GM19467 (cell line): ENCODE data around the gene ARAP2.

ENCODE experiments used
- ATAC-seq: cut with Tn5 transposase; IDR thresholded peaks from one replicate; pipeline ENCODE4 v1.9.1; 2021; ENCODE audit warnings: mild to moderate bottlenecking, moderate library complexity; ENCODE audit not compliant: unreplicated experiment

ARAP2 gene

DNA sequence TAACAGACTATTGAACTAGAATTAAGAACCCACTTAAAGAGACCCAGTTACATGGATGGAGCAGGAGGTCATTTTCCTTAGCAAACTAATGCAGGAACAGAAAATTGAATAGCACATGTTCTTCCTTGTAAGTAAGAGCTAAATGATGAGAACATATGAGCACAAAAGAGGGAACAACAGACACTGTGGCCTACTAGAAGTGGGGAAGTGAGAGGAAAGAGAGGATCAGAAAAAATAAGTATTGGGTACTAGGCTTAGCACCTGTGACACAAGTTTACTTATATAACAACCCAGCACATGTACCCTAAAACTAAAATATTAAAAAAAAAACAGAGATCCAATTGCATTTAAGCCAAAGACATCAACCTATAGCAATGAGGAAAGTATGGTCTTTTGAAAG, 26.2 kb downstream of the ARAP2 start:
- no peak for ATAC-seq

DNA sequence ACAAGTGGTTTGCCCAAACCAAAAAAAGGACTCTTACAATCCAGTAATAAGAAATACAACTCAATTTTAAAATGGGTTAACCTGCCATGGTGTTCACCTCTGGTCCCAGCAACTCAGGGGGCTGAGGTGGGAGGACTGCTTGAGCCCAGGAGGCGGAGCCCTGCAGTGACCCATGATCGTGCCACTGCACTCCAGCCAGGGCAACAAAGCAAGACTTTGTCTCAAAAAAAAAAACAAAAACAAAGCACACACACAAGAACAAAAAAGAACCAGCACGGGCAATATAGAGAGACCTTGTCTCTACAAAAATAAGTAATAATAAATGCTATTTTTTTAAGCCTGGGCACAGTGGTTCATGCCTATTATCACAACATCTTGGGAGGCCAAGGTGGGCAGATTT, 28.7 kb downstream of the ARAP2 start:
- no peak for ATAC-seq

DNA sequence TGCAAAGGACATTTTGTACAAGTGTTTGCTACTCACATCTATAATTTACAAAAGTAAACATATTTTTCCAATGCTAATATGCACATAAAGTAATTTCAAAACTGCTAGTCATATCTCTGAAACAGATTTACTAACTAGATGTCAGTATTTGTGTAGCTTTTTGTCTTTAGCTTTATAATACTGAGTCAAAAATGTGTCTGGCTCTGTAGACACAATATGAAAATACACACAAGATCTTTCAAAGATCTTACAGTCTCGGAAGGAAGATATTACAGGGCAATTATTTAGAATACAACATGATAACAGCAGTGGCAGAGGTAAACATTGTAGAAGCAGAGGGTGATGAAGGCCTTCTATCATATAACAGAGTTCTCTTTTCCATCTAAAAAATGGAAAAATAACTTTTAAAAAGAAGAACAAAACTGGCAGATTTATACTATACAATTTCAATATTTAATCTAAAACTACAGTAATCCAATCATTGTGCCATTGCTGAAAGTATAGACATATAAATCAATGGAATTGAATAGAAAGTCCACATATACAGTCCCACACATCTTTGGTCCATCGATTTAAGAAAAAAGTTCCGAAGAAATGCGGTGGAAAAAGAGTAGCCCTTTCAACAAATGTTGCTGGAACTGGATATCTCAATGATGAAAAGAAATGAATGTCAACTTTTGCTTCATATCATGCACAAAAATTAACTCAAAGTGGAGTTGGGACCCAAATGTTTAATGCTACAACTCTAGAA, 29.4 kb downstream of the ARAP2 start:
- no peak for ATAC-seq

DNA sequence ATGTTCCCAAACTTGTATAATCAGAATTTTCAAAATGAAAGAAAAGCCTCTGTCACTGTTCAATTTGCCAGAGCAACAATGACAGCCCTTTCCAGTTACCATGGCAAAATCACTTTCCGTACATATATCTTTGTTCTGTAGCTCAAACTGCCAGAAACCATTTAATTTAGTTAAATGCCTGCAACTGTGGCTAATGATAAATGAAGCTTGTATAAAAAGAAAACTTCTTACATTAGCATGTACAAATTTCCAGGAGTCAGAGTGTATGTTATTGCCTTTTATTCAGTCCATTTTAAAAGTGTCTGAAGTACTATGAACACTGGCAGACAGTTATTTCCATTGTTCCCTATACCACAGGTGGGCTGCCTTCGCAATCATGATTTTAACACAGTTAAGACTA, 30.3 kb downstream of the ARAP2 start:
- no peak for ATAC-seq

DNA sequence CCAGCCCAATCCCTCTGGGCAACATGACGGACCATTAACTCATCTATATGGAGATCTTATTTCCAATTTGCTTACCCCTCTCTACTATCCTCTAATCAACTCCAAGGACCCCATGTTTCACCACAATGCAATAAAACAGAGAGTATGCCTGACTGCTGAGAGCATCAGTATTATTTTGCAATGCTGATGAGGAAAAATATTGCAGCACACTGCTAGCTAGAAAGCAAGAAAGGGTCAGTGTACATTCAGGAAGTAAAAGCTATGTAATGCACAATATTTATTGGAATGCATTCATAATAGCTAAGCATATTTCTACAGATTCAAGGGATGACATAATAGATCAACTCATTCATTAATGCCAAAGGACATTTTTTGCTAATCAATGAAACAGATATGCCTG, 33.2 kb downstream of the ARAP2 start:
- no peak for ATAC-seq

DNA sequence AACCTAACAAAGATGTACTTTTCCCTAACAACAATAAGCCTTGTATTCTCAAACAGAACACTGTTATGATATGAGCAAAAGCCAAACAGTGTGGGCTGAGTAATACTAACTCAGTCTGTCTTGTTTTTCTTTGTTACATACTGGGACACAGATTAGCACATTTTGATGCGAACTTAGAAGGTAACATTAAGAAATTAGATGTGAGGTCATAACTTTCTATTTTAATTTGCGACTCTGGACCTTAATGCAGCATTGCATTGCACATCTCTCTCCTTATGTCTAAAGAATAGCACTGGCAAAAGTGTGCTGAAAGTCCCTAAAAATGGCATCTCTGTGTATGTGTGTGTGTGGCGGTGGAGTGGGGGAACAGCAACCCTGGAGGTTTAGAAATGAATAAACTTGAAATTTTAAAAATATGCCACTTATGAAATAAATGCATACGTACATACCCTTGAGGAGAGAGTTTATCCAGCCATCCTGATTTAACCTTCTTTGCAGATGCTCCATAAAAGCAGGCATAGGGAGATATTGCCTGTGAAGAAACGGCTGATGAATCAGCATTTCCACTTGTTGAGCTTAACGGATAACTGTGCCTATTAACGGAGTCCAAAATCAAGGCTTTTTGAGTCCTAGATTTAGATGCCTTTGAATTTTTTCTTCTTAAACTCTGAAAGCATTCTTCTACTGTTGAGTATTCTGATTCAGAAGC, 34.2 kb downstream of the ARAP2 start:
- no peak for ATAC-seq

DNA sequence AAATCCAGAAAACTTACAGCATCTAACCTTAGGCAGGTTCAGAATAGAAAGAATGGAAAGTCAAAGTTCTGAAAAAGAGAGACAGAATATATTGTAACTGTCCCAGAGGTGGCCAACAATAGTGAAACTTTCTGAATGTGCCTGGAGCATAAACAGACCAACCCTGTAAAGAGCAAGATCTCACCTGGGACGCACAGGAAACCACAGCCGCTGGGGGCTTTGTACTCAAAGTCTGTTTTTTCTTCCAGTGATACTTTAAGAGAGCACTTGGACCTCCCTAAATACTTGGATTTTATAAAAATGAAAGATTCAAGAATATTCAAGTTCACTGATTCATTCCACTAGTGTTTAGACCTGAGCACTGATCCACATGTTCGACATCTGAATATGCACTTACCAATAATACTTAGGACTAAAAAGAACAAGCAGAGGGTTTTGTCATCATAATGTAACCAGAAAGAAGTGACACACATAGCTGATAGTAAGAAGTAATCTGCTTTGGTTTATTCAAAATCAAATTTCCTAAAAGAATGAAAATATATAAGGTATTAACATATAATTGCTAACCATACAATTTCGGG, 35.3 kb downstream of the ARAP2 start:
- ATAC-seq = peak; percentile 86

DNA sequence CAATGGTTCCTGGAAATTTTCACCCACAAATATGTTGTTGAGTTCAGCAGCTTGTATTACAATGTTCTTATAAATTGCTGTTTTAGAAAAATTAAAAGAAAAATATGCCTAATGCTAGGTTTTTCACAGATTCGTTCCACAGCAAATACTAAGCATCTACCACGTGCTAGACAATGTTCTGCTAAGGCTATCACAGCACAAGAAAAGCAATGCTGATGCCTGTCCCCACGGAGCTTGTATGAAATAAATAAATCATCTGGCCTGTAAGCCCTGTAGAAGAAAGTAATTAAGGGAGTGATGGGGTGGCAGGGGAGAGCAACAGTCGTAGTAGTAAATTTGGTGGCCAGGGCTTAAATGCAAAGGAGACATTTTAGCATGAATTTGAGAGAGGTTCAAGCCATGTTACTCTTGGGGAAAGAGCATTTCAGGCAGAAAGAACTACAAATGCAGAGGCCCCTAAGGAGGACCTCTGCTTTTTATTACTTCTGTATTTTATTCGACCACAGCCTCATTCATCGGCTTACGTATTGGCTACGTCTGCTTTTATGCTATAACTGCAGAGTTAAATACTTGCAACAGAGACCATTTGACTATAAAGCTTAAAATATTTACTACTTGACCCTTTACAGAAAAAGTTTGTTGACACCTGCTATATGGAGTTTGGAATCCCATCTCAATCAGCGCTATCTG, 36.3 kb downstream of the ARAP2 start:
- ATAC-seq = no peak

DNA sequence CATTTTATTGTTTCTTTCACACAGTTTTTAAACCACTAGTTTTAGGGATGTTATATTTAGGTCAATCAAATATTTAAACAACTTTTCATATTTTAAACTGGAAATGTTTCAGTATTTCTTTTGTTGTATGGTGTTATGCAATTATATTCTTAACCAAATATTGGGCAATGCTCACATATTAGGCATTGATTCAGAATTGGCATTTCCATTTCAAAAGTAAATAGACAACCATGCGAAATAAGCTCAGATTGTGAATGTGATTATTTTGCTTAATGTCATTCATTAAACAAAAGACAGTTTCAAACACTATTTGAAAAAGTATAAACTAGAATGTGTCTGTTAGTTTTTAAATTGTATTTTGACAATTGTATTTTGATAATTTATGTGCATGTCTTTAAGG, 36.9 kb downstream of the ARAP2 start:
- ATAC-seq = no peak

DNA sequence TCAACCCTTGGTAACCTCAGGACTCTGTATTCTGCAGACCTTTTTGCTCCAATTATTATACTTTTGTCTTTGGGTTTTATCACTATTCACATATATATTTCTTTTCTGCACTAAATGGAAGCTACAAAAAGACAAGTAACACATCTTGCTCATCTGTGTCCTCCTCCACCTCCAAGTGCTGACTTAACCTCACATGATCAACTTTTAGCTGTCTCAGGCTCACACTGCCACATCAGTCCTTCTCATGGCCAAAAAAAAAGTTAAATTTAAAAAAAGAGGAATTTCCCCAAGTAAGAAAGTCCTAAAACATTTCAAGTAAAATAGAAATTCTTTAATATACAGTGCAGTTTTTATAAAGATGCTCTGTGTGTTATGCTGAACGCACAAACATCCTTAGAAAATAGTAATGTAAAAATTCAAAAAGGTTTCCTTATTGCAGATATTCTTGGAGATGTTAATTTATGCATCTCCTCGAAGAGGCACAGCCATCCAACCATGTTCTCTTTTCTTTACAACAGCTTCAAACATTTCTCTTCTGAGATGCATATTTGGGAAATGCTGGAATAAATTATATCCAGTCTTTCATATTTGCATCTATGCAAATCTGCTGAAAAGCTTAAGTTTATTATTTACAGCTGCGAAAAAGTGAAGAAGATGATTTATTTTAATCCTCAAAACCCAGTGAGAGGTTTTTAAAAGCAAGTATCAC, 37.6 kb downstream of the ARAP2 start:
- no peak for ATAC-seq

DNA sequence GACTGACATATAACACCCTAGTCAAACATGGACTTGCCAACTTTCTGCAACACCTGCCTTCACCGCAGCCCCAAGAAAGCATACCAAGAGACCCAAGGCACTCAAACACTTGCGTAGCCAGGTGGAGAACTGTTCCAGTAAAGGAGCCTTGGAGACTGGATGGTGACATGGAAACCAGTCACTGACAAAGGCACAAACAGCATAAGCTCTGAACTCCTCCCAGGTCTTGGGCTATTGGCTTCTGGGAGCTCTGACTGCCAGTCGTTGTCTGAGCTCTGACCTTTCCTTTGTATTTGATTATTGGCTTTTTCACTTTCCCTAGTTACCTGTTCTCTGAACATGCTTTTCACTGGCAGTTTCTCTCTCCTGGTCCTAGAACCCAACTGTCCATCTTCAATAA, 38.3 kb downstream of the ARAP2 start:
- no peak for ATAC-seq

DNA sequence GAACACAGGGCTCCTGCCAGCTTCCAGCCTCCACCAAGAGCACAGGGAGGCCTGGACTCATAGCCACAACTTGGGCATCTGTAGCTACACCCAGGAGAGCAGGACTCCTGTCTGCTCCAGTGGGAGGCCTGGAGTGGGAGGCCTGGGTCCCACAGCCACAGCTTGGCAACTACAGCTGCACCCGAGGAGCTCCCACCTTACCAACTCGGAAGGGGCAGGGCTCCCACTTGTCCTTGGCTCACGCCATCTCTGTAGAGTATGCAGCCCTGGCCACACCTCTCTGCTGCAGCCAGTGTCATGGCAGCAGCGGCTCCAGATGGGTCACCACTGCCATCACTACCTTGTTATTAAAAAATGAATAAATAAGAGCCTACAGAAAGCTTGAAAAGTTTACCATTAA, 45.5 kb downstream of the ARAP2 start:
- ATAC-seq = no peak

DNA sequence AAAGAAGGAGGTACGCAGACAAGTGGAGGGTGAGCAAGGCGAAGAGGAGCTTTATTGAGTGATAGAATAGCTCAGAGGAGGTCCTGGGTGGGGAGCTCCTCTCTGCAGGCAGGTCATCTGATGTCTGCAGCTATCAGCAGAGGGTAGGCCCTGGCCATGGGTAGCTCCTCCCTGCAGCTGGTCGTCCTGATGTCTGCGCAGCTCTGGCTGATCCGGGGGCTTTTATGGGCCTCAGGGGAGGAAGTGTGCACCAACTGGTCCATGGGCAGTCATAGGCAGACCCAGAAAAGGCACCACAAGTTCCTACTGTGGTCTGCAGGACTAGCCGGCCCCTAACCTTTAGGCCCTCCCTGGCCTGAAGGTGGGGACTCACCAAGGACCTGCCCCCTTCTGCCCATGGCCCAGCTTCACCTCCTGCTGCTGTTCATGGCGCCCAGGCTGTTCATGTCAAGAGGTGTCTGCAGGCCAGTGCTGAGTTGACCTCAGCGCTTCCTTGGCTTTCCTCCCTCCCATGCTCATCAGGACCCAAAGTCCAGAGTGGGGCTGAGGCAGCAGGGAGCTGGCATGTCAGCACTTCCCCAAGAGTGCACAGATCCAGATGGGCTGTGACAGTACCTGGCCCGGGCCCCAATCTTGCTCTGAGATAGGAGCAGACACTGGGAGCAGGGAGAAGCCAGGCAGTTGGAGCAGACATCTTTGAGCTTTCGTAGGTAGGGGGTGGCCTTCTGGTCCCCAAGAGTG, 46.1 kb downstream of the ARAP2 start:
- ATAC-seq = no peak

DNA sequence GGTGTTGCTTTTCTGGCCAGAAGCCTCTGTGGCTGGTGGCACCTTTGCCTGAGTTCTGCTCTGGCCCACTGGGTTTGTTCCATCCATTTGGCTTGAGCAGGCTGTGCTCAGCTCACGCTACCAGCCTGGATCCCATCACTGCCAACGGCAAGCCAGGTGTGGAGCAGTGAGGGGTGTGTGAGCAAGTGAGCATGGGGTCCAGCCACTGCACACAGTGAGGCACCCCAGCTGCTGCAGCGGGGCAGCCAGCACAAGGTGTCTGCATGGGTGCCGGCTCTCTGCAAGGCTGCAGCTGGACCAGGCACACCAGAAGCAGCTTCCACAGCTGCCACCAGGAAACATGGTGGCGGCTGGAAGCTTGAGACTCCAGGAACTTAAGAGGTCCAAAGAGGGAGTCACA, 46.8 kb downstream of the ARAP2 start:
- ATAC-seq = no peak

DNA sequence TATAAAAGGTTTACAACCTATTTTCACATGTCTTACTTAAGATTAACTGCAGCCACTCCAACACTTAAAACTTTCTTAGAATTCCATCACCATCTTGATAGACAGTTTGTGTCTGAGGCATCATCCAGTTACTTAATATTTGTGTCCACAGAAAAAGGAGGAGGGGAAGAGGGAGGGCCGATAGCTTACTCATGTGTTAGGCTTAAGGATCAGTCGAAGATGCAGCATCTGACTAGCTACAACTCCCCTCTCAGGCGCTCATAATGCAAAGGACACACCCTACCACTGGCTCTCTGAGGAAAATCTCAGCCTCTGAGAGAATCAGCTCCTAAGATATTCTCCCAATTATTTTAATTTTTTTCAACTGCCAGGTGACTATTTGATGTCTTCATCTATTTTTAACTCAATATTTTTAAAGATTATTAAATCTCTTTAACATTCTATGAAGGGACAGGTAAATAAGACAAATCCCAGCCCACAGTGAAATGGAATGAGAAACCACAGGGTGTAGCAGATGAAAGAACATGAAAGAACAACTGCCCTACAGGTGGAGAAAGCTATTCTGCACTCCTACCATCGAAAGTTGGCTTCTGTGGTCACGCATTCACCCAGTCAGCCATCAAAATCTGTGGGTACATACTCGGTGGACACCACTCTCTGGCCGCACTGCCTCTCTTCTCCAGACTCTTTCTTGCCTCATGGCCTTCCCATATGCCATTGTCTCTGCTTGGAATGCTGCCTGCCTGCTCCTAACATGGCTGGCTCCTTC, 48.0 kb downstream of the ARAP2 start:
- ATAC-seq = no peak

DNA sequence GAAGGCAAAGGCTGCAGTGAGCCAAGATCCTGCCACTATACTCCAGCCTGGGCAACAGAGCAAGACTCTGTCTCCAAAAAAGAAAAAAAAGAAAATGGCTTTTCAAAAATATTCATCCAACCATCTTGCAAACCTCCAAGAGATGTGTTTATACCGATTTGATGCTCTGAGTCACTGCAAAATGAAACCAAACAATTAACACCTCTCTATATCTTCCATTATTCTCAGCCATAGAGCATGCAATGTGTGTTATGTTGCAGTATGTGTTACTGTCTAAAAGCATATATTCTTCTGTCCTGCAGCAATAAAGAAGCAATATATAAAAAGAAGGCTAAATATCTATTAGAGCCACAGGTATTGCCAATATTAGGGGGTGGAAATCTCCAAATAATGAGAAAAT, 51.4 kb downstream of the ARAP2 start:
- no peak for ATAC-seq

DNA sequence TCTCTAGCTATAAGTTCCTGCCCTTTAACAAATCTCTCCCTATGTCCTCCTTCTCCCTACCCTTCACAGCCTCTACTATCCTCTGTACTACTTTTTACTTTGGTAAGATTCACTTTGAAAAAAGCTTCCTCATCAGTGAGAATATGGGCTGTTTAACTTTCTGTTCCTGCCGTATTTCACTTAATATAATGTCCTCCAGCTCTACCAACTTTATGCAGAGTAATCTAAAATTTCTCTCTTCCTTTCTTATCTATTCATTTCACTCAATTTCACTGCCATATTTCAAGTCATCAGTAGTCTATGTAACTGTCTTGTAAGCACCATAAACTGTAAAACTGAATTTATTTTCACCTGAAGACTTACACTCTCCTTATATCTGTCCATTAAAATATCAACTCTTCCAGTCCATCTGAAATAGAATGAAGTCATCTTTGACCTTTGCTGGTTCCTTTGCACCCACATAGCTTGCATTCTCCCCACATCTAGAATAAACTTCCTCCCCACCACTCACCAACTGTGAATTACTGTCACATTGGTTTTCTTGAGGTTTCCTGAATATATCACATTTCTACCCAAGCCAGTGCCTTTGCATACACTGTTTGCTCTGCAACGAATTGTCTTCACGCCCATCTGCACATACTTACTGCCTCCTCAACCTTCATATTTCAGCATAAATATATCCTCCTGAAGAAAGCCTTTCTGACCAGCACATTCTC, 54.6 kb downstream of the ARAP2 start:
- peak; percentile 72 for ATAC-seq

DNA sequence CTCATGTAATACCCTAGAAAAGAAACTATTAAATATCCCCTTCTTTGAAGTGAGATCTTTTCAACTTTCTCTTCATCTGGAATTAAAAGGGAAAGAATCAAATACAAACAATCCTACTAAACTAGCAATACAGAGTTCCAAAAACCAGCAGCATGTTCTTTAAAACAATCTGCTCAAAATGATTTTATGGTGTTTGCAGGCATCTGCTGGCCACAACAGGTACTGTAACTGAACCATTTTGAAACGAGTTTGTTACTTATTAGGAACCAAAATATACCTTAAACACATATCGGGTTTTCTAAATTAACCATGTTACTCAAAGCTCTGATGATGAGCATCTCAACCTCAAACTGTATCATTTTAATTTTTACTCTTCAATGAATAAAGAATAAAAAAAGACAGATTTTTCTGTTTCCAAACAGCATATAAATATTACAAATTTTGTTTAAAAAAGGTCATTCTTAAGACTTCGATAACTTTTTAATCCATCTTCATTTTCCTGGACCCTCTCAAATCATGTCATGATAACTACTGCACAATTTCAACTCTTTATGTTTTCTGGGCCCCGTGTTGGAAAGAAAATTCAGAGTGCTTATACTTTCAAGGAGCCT, 56.5 kb downstream of the ARAP2 start:
- no peak for ATAC-seq
